ENCODE measurements around the gene RASSF9. TPM values are rescaled to one million over a fixed set of nuclear protein-coding genes. Genes with fewer than 3 reads are reported as not detected.

Gene RASSF9
- total RNA-seq, 4 donors from 2014 or later: 2.4 to 3.6 (median 3.2) TPM

DNA sequence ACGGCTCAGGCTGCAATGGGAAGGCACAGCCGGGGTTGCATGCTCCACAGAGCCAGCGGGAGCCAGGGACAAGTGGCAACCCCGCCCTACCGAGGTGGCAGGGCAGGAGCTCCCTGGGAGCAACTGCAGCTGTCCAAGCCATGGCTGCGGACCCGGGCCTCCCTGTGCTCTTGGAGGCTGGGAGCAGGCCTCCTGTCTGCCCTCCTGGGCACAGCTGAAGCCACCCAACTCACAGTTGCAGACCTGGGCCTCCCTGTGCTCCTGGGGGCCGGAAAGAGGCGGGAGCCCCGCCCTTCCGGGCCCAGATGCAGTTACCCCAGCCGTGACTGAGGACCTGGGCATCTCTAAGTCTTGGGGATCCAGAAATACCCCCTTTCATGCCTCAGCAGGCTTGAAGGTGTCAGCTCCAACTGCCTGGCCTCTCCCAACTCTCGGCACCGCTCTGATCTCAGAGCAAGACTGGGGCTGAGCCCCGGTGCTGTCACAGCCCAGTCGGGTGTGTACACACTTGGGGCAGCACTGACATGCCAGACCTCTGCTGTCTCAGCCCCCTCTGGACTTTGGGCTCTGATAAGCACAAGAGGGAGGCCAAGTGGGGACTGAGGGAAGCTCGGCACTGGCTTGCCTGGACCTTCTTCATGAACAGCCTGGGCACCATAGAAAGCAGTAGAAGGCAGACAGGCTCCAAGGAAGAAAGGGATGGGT, 7.5 kb upstream of the RASSF9 start:
- TF ChIP-seq CTCF (IDR thresholded peaks at IDR 0.05) (no peak), EP300 (IDR thresholded peaks at IDR 0.05) (no peak), POLR2A (IDR thresholded peaks at IDR 0.05) (no peak)
- H3K9me3 ChIP-seq: no peaks in the 10 kb centered on the region
- no peak for DNase-seq (ENCODE audit: low spot score in 2 of 2)
- no peaks in the 10 kb centered on the region for H3K27me3 ChIP-seq
- H3K4me1 ChIP-seq: no peaks in the 10 kb centered on the region
- H3K36me3 ChIP-seq: no peaks in the 10 kb centered on the region
- no peak overlapping the region for H3K4me3 ChIP-seq
- H3K27ac ChIP-seq: no peak overlapping the region
- WGBS, 2 donors: 89 to 91% methylated on average over 9 to 13 of the region's 17 CpGs

DNA sequence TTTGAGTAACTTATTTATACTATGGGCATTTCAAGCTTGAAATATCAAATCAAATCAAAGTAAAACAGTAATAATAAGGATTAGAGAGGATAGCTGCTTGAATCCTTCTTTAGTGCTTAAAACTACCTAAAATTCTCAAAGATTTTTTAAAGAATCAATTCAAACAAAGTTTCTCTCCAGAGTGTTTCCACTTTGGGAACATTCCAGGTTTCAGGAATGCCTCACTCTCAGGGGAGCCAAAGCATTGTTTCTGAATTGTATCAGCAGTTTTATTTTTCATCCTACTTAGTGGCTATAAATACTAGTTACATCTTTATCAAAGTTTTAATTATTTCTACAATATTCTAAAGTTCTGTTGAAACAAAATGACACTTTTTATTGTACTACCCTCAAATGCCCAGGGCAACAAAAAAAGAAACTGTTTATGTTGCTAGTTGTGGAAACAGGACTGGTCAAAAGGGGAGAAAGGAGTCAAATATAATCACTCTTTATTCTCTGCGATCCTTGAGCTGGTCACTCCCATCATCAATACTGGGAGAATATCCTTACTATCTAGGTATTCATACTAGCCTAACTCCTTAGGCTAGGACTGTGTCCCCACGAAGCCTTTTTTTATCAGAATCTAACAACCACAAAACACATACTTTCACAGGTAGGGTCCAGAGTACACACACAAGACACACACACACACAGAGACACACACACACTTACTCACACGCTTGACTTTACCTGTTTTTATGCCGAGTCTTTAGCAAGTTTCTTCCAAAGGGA, 598 bp downstream of the RASSF9 start:
- Histone ChIP-seq H3K27me3 (no peaks in the 10 kb centered on the region), H3K4me3 (peak overlapping the region; percentile 24 to 50 (median 29)), H3K9me3 (no peaks in the 10 kb centered on the region), H3K4me1 (peaks cover 0 to 16% (median 0%) of the 10 kb centered on the region in 4 donors), H3K27ac (peak overlapping the region; percentile 35 to 85 (median 73)), H3K36me3 (no peaks in the 10 kb centered on the region)
- WGBS, 2 donors: 16 to 23% methylated on average over 4 of the region's 4 CpGs
- DNase-seq (ENCODE audit: low spot score in 2 of 2): no peak
- no peak for TF ChIP-seq CTCF (IDR thresholded peaks at IDR 0.05)
- no peak for TF ChIP-seq POLR2A (IDR thresholded peaks at IDR 0.05)
- no peak for TF ChIP-seq EP300 (IDR thresholded peaks at IDR 0.05)

DNA sequence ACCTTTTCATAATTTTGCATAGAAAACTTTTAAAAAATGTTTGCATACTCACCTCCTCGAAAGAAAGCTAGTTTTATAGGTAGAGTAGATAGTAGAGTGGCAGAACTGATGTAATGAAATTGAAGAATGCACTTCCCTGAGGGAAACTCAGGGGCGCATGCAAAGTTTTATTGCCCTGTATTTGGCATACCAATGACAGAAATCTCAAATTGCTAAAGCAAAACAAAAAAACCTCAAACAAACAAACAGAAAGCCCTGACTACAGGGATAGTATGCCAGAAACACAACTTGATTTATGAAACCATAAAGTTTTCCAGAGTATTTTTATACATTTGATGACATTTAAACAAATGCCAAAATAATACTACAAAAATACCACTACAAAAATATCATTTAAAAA, 1.8 kb downstream of the RASSF9 start:
- H3K27me3 ChIP-seq: no peaks in the 10 kb centered on the region
- no peak for DNase-seq (ENCODE audit: low spot score in 2 of 2)
- H3K4me1 ChIP-seq: peaks cover 0 to 16% (median 0%) of the 10 kb centered on the region in 4 donors
- H3K36me3 ChIP-seq: no peaks in the 10 kb centered on the region
- 33 to 40% methylated on average over 2 of the region's 2 CpGs for WGBS, 2 donors
- H3K27ac ChIP-seq: peak overlapping the region in 1 of 4 donors; percentile 76
- no peaks in the 10 kb centered on the region for H3K9me3 ChIP-seq
- TF ChIP-seq EP300 (IDR thresholded peaks at IDR 0.05): no peak
- H3K4me3 ChIP-seq: no peak overlapping the region

DNA sequence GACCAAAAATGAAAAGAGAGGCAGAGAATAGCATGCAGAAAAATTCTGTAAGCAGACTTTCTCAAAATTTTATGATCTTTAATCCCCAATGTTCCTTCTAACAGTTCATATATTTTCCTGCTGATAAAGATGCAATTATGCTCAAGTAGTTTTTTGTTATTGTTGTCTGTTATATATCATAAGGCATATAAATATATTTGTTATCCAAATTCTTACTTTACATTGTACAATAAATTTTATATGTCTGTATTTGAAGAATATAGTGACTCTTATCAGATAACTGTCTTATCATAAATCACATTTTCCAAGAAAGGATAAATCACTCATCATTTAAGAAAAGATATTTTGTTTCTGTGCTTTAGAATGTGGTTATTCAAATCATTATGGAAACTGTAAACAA, 2.6 kb downstream of the RASSF9 start:
- H3K9me3 ChIP-seq: no peaks in the 10 kb centered on the region
- H3K27ac ChIP-seq: no peak overlapping the region
- H3K4me1 ChIP-seq: peaks cover 0 to 16% (median 0%) of the 10 kb centered on the region in 4 donors
- no peak for TF ChIP-seq POLR2A (IDR thresholded peaks at IDR 0.05)
- TF ChIP-seq EP300 (IDR thresholded peaks at IDR 0.05): no peak
- TF ChIP-seq CTCF (IDR thresholded peaks at IDR 0.05): no peak
- no peak overlapping the region for H3K4me3 ChIP-seq
- no peak for DNase-seq (ENCODE audit: low spot score in 2 of 2)
- H3K27me3 ChIP-seq: no peaks in the 10 kb centered on the region
- H3K36me3 ChIP-seq: no peaks in the 10 kb centered on the region

GRCh38 chr12:85831327-85831990, 4.8 kb downstream of the RASSF9 start:
- H3K27me3 ChIP-seq: no peaks in the 10 kb centered on the region
- peaks cover 0 to 12% (median 0%) of the 10 kb centered on the region in 4 donors for H3K4me1 ChIP-seq
- TF ChIP-seq CTCF (IDR thresholded peaks at IDR 0.05): no peak
- TF ChIP-seq POLR2A (IDR thresholded peaks at IDR 0.05): no peak
- TF ChIP-seq EP300 (IDR thresholded peaks at IDR 0.05): no peak
- 75 to 76% methylated on average over 2 of the region's 2 CpGs for WGBS, 2 donors
- no peak overlapping the region for H3K27ac ChIP-seq
- no peaks in the 10 kb centered on the region for H3K36me3 ChIP-seq
- no peaks in the 10 kb centered on the region for H3K9me3 ChIP-seq
- no peak overlapping the region for H3K4me3 ChIP-seq
- no peak for DNase-seq (ENCODE audit: low spot score in 2 of 2)
